HG03175 (cell line): ENCODE measurements around the gene HERPUD2.

Experiments used
- ATAC-seq: cut with Tn5 transposase; IDR thresholded peaks from one replicate; pipeline ENCODE4 v1.9.1; 2021; ENCODE audit warnings: mild to moderate bottlenecking, moderate library complexity; ENCODE audit not compliant: unreplicated experiment

Gene HERPUD2, protein sequence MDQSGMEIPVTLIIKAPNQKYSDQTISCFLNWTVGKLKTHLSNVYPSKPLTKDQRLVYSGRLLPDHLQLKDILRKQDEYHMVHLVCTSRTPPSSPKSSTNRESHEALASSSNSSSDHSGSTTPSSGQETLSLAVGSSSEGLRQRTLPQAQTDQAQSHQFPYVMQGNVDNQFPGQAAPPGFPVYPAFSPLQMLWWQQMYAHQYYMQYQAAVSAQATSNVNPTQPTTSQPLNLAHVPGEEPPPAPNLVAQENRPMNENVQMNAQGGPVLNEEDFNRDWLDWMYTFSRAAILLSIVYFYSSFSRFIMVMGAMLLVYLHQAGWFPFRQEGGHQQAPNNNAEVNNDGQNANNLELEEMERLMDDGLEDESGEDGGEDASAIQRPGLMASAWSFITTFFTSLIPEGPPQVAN

DNA sequence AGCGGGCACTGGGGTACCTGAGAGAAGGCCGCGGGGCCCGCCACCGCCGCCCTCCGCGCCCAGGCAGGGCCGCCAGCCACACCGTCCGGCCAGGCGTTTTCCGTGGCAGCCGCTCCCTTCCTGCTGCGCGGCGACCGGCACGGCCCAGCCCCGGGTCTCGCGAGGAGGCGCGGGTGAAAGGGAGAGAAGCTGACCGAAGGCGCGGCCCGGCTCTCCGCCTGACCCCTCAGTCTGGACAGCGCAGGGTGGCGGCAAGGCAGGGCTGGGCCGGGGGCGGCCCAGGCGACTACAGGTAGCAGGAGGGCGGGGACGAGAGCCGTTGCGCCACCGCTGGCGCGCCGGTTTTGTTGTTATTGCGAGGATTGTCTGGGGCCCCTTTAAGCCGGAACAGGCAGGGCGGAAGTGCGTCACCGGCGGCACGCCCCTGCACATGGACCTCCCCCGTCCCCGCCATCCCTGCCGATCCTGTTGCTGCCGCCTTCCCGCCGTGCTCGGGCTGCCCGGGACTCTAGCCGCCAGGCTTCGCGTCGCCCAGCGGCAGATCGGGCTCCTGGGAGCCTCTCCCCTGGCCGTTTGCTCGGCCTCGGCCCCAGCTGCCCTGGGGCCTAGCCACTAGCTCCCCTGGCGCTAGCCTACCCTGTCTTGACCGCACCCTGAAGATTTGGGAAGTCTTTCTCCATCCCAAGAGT is at the start of gene HERPUD2:
HERPUD2 (minus strand) TSS at position 352 of the 689 bp plus-strand sequence. CDS start 805 bp downstream, outside the sequence.
- ATAC-seq, result peak; percentile 92

DNA sequence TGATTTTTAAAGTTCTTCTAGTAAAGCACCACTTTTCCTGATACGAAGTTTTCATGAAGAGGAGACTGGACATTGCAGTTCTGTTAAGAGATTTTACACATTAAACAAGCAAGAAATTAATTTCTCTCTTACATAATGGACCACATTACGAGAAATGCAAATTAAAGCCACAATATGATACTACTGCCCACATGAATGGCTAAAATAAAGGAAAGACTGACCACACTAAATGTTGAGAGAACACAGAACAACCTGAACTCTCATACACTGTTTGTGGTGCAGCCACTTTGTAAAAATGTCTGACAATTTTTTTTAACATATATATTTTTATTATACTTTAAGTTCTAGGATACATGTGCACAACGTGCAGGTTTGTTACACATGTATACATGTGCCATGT is 44.0 kb upstream of the HERPUD2 start:
- no peak for ATAC-seq

DNA sequence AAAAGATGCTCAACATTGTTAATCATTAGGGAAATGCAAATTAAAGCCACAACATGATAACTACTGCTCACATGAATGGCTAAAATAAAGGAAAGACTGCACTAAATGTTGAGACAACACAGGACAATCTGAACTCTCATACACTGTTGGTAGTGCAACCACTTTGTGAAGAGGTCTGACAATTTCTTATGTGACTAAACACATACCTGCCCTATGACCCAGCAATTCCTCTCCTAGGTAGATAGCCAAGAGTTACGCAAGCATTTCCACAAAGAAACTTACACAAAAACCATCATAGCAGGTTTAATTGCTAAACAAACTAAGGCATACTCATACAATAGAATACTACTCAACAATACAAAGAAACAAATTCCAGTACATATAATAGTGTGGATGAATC is 41.8 kb upstream of the HERPUD2 start:
- ATAC-seq, result no peak

DNA sequence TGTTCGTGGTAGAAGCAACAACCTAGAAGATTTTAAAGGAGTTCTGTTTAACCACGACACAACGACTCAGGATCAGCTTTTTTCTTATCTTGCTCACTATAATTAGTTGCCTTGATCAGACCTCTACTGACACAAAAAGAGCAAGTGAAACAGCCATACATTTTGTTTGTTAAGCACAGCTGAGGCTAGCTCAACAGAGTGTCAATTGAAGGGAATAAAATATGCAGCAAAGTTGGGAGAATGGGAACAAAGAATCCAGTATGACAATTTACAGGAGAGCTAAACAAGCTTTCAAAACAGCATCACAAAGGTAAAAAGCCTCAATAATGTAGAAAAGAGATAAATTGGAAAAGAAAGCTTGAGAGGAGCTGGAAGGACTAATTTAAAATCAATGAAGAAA is 40.5 kb upstream of the HERPUD2 start:
- no peak for ATAC-seq

DNA sequence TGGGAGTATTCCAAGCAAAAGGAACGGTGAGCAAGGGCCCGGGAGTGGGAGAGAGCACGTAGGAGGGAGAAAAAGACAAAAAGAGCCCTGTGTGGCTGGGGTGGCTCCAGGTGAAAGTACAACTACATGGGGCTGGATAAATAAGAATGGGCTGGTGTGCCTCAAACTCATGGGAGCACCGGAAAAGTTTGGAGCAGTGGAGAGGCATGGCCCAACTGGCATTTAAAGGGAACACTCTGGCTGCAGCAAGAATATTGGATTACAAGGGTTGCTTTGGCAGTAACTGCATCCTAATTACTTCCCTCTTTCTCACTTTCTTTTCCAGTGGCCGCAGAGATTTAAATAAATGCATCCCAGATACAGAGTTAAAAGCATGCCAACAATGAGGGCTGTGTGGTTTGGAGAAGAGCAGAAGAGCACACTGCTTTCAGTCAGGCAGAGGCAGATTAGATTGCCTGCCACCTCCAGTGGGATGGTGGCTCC is 39.1 kb upstream of the HERPUD2 start:
- ATAC-seq, result no peak

DNA sequence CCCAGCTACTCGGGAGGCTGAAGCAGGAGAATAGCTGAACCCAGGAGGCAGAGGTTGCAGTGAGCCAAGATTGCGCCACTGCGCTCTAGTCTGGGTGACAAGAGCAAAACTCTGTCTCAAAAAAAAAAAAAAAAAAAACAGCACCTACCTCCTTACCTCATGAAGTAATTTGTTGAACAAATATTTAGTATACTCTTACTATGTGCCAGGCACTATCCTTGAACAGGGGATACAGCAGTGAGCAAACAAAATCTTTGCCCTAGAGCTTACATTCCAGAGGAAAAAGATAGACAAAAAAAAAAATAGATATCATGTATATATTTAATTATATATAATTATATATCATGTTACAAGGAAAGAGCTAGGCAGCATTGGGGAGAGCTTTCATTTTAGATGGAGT is 36.4 kb upstream of the HERPUD2 start:
- ATAC-seq, result no peak

DNA sequence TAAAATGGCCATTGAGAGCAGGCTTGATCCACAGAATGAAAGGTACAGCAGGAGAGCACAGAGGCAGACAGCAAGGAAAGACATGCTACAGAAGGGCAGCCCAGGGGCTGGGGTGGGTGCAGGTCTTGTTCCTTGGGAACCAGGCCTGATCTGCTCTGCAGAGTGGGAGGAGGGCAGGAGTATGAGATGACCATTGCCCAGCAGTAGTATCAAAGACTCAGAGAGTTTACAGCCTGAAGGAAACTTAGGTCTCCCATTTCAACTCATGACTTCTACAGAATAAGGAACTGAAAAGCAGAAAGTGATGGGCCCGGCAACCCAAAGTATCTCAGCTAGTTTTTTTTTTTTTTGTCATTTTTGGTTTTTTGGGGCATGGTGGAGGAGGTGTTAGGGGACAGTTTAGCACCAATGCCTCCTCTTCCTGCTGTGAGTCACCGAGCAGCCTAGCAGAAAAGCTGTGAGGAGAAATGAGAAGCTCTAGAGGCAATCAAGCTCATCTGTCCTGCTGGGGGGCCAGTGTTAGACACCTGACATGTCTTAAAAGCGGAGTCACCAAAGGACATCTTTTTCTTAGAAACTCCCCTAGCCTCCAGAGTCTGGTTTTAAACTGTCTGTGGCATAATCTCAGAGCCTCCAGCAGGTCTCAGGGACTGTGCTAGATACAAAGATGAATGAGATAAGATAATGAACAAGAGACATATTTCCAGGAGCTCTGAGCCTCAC is 34.3 kb upstream of the HERPUD2 start:
- peak; percentile 59 for ATAC-seq

DNA sequence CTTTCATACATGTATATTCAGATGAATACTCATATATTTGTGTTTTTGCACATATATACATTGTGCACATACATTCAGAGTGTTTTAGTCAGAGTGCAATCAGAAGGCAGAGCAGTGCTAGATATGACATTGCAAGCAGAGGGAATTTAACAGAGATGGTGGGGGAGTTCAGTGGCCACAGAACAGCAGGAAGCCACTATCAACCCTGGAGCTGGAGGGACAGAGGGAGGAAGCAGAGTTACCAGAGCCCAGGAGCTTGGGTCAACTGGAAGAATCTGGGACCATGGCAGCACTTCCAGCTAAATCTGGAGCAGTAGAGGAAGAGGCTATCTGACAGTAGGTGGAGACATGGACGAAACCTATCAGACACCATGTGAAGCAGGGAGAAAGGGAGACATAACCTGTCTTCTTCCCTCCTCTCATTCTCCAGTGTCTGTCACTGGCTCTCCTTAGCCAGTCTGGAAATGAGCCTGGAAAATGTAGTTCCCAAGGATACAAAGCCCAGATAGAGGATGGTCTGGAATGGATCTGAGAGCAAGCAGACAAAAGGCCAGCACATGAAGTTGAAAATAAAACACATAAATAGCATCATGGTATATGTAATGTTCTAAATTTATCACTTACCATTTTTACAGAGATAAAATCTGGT is 33.6 kb upstream of the HERPUD2 start:
- ATAC-seq, result no peak

DNA sequence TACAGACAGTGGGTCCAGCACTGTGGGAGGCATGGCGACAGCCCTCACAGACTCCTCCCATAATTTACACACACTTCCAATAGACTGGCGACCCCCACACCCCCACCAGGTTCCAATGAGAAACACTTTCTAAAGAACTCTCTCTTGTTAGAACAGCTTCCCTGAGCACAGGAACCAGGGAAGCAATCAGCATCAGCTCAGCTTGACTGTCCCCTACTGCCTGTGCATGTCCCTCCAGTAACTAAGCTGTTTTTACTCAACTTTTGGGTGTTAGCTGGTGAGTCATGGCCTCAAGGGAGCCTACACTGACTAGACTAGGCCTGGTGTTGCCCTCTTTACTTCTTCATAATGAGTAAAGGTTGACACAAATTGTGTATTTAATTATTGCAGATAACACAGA is 32.6 kb upstream of the HERPUD2 start:
- ATAC-seq, result no peak

DNA sequence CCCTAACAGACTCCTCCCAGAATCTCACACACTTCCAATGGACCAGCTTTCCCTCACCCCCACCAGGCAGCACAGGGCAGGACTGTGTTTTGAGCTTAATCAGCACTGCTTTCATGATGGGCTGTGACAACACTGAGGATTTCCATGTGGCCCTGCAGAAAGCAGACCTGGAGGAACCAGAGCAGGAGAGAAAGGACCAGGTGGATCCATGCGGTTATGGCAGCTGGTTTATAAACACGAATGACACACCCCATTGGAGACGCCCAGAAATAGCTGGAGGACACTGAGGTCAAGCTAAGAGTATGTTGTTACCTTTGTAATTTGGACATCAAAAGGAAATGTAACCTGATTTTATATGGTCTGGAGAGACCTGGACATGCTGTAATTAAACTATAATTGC is 31.7 kb upstream of the HERPUD2 start:
- no peak for ATAC-seq

DNA sequence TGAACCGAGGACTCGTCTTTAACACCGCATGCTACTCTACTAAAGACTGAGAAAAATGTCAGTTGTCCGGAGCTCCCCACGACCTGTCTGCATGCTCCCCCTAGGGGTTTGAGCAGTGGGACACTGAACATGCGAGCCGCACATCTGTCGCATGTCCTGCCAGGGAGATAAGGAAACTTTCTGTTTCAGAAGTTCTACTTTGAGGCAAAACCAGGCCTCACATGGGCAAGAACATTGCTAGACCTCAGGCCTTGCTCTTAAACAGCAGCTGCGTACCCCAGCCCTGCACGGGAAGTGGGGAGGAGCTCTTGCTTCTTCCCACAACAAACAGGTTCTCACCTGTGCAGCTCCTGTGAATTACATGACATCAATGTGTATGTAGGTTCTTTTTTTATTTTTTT is 30.3 kb upstream of the HERPUD2 start:
- ATAC-seq, result peak; percentile 55

DNA sequence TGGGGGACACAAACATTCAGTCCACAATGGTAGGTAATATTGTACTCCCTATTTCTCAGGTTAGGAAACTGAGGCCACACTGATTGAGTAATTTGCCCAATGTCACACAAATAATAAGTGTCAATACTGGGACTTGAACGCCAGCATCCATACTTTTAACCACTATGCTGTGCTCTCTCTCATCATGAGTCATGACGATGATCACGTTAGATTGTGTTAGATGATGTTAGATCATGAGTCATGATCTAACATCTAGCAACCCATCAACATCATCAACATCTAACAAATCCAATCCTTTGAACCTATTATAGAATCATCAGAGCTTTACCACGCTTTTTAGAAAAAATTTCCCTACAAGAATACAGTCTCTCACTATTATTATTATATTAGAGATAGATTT is 28.1 kb upstream of the HERPUD2 start:
- no peak for ATAC-seq

DNA sequence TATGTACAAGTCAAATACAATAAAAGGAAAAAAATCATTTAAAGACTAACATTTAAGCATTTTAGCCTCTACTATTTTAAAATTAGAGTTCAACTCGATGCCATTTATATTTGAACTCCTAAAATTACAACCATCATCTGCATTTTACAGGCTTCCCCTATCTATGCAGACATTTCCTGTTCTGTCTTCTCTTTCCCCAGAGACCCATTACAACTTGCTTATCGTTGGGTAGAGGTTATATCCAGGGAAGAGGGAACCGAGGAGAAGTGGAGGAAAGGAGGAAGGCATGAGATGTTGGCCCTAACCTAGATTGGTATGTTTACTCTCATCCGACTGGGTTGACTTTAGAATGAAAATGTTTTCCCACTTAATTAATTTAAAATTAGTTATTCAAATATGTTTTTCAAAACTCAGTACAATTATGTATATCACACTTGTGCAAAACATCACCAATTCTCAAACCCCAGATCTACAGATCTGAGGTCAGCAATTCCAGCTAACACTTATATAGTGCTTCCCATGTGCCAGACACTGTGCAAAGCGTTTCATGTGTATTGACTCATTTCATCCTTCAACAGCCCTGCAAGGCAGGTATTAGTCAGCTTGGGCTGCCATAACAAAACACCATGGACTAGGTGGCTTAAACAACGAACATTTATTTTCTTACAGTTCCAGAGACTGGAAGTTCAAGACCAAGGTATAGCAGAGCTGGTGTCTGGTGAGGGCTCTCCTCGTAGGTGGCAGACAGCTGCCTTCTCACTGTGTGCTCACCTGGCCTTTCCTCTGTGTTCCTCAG is 27.3 kb upstream of the HERPUD2 start:
- no peak for ATAC-seq

DNA sequence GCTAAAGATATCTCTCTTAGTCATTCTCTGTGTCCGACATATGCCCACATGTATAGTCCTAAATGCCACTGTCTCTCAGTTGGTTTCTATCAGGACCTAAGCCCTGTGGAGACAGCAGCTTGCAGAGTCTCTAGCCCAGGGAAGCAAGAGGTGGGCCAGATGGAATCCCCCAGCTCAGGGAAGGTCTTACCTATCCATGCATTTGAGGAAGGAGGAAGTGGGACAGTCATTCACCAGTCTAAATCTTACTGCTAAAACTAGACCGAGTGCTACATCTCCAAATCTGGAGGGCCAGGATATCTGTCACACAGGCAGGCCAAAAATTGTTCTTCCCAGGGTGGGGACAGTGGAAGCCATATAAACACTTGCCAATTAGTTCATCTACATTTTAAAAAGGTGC is 26.4 kb upstream of the HERPUD2 start:
- ATAC-seq, result no peak

DNA sequence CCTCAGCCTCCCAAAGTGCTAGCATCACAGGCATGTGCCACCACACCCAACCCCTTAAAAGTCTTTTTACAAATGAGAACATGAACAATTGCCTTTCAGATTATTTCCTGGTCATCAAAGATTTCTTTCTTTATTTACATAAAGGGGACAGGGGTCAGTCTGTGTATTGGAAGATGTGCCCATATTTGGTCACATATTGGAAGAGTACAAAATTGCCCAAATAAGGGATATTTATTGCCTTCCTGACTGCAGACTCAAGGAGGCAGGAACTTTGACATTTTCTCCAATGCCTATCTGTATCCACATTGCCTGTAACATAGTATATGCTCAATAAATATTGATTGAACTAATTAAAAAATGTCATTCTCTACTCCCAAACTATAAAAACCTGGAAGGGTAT is 25.9 kb upstream of the HERPUD2 start:
- no peak for ATAC-seq

DNA sequence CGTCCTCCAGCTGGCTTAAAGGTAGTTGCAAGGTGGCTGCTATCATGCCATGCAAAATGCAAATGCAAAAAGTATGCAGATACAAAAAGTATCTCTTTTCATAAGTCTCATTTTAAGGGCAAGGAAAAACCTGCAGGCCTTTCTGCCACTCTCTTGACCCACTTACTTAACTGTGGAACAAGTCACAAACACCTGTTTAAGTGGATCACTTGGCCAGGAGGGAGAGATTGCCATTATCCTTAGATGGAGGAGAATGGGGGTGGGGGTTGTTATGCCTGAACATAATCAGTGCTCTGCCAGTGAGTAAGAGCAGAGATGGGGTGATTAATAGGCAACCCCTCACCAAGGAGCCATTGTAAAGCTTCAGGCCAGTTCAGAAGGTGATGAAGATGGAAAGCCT is 25.1 kb upstream of the HERPUD2 start:
- ATAC-seq, result no peak

DNA sequence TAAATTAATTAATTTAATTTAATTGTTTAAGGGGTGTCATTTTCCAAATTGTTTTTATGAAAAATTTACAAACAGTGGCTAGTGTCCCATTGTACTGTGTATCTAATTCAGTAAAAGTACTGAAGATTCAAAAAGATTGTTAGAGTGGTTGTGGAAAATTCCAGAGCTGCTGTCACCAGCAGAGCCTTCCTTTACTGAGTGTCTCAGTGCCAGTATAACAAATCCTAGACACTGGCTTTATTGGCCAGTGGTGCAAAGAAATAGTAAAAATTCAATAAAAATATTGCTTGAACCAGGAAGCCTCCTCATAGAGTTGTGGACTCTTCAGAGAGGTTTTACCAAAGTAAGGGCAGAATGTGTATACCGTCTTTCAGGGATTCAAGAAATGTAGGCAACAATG is 23.1 kb upstream of the HERPUD2 start:
- no peak for ATAC-seq

DNA sequence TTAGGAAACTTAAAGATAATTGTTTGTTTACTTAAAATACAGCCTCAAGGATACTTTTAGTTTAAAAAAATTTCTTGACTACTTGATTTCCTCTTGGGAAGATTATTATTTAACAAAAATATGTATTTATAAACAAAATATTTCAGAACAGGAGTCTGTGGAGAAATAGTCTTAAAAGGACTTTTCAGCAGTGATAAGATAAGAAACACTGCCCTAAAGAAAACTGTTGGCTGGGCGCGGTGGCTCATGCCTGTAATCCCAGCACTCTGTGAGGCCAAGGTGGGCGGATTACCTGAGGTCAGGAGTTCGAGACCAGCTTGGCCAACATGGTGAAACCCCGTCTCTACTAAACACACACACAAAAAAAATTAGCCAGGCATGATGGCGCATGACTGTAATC is 22.6 kb upstream of the HERPUD2 start:
- ATAC-seq, result no peak

DNA sequence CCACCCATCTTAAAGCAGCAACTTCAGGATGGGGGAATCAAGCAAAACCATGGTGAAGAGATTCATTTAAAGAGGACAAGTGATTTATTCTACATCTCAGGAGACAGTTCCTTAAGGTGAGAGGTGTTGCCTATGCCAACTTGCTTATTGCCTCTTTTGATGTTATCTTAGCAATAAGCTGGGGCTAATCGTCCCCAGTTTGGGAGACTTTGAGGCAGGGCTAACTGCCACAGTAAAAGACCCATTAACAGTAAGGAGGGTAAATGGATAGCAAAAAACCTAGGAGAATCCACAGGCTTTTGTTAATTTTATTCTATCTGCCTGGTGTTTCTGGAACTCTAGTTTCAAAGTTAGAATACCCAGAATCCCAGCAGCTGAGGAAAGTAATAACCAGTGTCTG is 22.1 kb upstream of the HERPUD2 start:
- no peak for ATAC-seq

DNA sequence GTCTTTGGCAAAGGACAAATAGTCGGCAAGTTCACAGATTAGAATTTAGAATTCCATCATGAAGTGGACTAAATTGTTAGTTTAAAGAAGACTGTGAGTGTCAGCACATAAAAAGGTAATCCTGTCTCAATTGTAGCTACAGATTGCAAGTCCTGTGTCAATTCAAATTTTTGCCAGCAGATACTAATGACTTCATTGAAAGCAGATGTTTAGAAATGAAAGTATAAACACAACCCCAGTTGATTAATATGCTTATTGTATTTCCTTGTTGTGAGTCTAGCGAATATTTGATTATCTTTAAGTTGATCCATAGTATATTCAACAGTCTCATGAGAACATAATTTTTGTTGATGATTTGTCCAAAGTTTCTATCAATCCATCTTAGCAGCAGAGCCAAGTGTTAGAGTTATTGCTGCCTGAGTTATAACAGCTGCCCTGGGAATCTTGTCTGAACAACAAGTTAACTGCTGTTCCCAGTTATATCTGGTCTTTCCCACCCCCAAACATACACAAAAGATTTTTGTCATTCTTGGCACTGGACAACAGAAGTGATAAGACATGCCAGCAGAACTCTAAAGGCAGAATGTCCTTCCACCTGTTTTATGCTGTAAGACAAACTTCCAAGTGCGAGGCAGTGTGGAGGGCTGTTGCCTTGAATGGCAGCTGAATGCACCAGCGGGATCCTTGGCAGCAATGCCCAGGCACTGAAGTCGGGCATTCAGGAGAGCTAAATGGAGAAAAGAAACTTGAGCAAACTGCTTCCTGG is 21.3 kb upstream of the HERPUD2 start:
- no peak for ATAC-seq
